Measurements from ENCODE around the gene ERI2.
"Not testable (repeated sequence)": the region's sequence is repeated elsewhere in the genome, so short reads cannot be mapped to it uniquely, and the experiment has no call there.

Gene ERI2

GRCh38 chr16:20764448-20764847, 41.8 kb downstream of the ERI2 start:
- DNase-seq: not testable (repeated sequence)

- DNase-seq: peak; percentile 77
Observed at GRCh38 chr16:20763461-20764232, 42.6 kb downstream of the ERI2 start, which contains the start of gene ACSM3. ACSM3 (plus strand) TSS chr16:20764014; CDS start chr16:20770035, 6,021 bp downstream.

- DNase-seq: no peak
Observed at GRCh38 chr16:20762404-20763123, 43.7 kb downstream of the ERI2 start.

- DNase-seq: no peak
Observed at GRCh38 chr16:20761175-20761574, 45.1 kb downstream of the ERI2 start.

- DNase-seq: no peak
Observed at GRCh38 chr16:20760346-20760745, 45.9 kb downstream of the ERI2 start.

GRCh38 chr16:20755799-20756198, 50.5 kb downstream of the ERI2 start:
- DNase-seq: not testable (repeated sequence)

- DNase-seq: no peak
Observed at GRCh38 chr16:20755238-20755637, 51.0 kb downstream of the ERI2 start.

GRCh38 chr16:20753727-20754126, 52.5 kb downstream of the ERI2 start:
- DNase-seq: no peak

- DNase-seq: no peak
Observed at GRCh38 chr16:20750558-20750957, 55.7 kb downstream of the ERI2 start.

GRCh38 chr16:20749474-20749873, 56.8 kb downstream of the ERI2 start:
- DNase-seq: no peak

- DNase-seq: peak; percentile 8
Observed at GRCh38 chr16:20747030-20747816, 59.0 kb downstream of the ERI2 start.

GRCh38 chr16:20746461-20746860, 59.8 kb downstream of the ERI2 start:
- DNase-seq: no peak

All from DMS53 (cell line).